Neural cell (in vitro differentiated cells): Measurements from ENCODE around the gene YIPF2. TPM values are rescaled to one million over a fixed set of nuclear protein-coding genes. Genes with fewer than 3 reads are reported as not detected.

ENCODE experiments used
- H2AFZ ChIP-seq: fragments of 200-600, 300-800 bp; sonication (generic), shearing (Covaris generic); 2 replicates; pipeline ENCODE4 v1.6.0; 2014; ENCODE audit warnings: low read depth, mild to moderate bottlenecking, antibody characterized with exemption, low read length, moderate library complexity
- H3F3A ChIP-seq: fragments of 200-600 bp; shearing (Covaris generic); 2 replicates; pipeline ENCODE4 v1.6.1; 2016; ENCODE audit warnings: mild to moderate bottlenecking, moderate library complexity, mixed read lengths, antibody characterized with exemption, low read length; ENCODE audit not compliant: insufficient read depth, poor library complexity, severe bottlenecking
- H3K27ac ChIP-seq: fragments of 200-600, 300-800 bp; sonication (generic), shearing (Covaris generic); 2 replicates; pipeline ENCODE4 v1.5.1; 2014; ENCODE audit warnings: mild to moderate bottlenecking, low read length, moderate library complexity
- H3K27me3 ChIP-seq: fragments of 300-800, 200-600 bp; sonication (generic), shearing (Covaris generic); 2 replicates; pipeline ENCODE4 v1.6.0; 2014; ENCODE audit warnings: mild to moderate bottlenecking, low read depth, low read length, moderate library complexity; ENCODE audit not compliant: insufficient read depth
- H3K36me3 ChIP-seq: fragments of 300-800, 200-600 bp; sonication (generic), shearing (Covaris generic); 2 replicates; pipeline ENCODE4 v1.5.1; 2014; ENCODE audit warnings: mild to moderate bottlenecking, antibody characterized with exemption, low read length, moderate library complexity; ENCODE audit not compliant: insufficient read depth
- H3K4me2 ChIP-seq: fragments of 300-800, 200-600 bp; sonication (generic), shearing (Covaris generic); 2 replicates; pipeline ENCODE4 v1.6.0; 2014; ENCODE audit warnings: mild to moderate bottlenecking, low read length
- H3K4me3 ChIP-seq: fragments of 300-800, 200-600 bp; sonication (generic), shearing (Covaris generic); 2 replicates; pipeline ENCODE4 v1.5.1; 2014; ENCODE audit warnings: mild to moderate bottlenecking, low read length, moderate library complexity
- H3K79me2 ChIP-seq: fragments of 200-600 bp; shearing (Covaris generic); replicated peaks from 2 replicates; pipeline ENCODE4 v1.6.0; 2014; ENCODE audit warnings: mild to moderate bottlenecking, low read length, moderate library complexity; ENCODE audit not compliant: insufficient read depth
- H3K9ac ChIP-seq: fragments of 300-800, 200-600 bp; sonication (generic), shearing (Covaris generic); 2 replicates; pipeline ENCODE4 v1.6.1; 2016; ENCODE audit warnings: mild to moderate bottlenecking, low read length, mixed read lengths
- H3K9me2 ChIP-seq: fragments of 200-600 bp; shearing (Covaris generic); 2 replicates; pipeline ENCODE4 v1.6.1; 2016; ENCODE audit warnings: mild to moderate bottlenecking, low read length, mixed read lengths; ENCODE audit not compliant: insufficient read depth
- H3K9me3 ChIP-seq: fragments of 200-600, 300-800 bp; sonication (generic), shearing (Covaris generic); 2 replicates; pipeline ENCODE4 v1.6.1; 2016; ENCODE audit warnings: mild to moderate bottlenecking, mixed run types, low read length, moderate library complexity, mixed read lengths
- H4K20me1 ChIP-seq: fragments of 200-600 bp; shearing (Covaris generic); 2 replicates; pipeline ENCODE4 v1.6.1; 2016; ENCODE audit warnings: mild to moderate bottlenecking, mixed run types; ENCODE audit not compliant: insufficient read depth
- CTCF ChIP-seq: fragments of 450-650 bp; IDR thresholded peaks from 2 replicates; pipeline ENCODE4 v1.5.1; 2014; ENCODE audit warnings: antibody characterized with exemption, mild to moderate bottlenecking, moderate library complexity; ENCODE audit not compliant: poor library complexity, severe bottlenecking
- EP300 ChIP-seq: fragments of 450-650 bp; conservative IDR thresholded peaks from 2 replicates; pipeline ENCODE4 v1.6.1; 2014; ENCODE audit warnings: antibody characterized with exemption, mild to moderate bottlenecking, moderate library complexity; ENCODE audit not compliant: poor library complexity, severe bottlenecking
- EZH2 ChIP-seq: fragments of 200-600, 300-800 bp; shearing (Covaris generic), sonication (generic); IDR thresholded peaks from 2 replicates; pipeline ENCODE4 v1.6.1; 2014; ENCODE audit warnings: antibody characterized with exemption, low read length, borderline replicate concordance, mild to moderate bottlenecking; ENCODE audit not compliant: insufficient read depth, poor library complexity, severe bottlenecking
- MXI1 ChIP-seq: fragments of 450-650 bp; conservative IDR thresholded peaks from 2 replicates; pipeline ENCODE4 v1.6.1; 2014; ENCODE audit warnings: antibody characterized with exemption, mild to moderate bottlenecking; ENCODE audit not compliant: poor library complexity, severe bottlenecking
- POLR2AphosphoS5 ChIP-seq: IDR thresholded peaks from 2 replicates; pipeline ENCODE4 v1.6.1; 2012
- RAD21 ChIP-seq: fragments of 450-650 bp; conservative IDR thresholded peaks from 2 replicates; pipeline ENCODE4 v1.6.1; 2014; ENCODE audit warnings: antibody characterized with exemption, mild to moderate bottlenecking, moderate library complexity
- REST ChIP-seq: IDR thresholded peaks from 2 replicates; pipeline ENCODE4 v1.6.1; 2012; ENCODE audit warnings: borderline replicate concordance
- SMC3 ChIP-seq: fragments of 450-650 bp; conservative IDR thresholded peaks from 2 replicates; pipeline ENCODE4 v1.6.1; 2014; ENCODE audit warnings: antibody characterized with exemption, mild to moderate bottlenecking, moderate library complexity; ENCODE audit not compliant: poor library complexity
- TAF1 ChIP-seq: IDR thresholded peaks from 2 replicates; pipeline ENCODE4 v1.6.1; 2012; ENCODE audit warnings: low read depth
- polyA plus RNA-seq: library from polyadenylated mRNA; depleted of rRNA; stranded (reverse); fragments of >200 nt; gene quantifications from 2 replicates; pipeline ENCODE4 v1.2.3, GENCODE V29; 2014

The YIPF2 gene
- polyA plus RNA-seq, 1 donor from 2014 or later, result 101 TPM

GRCh38 chr19:10966809-10967208 lies 38.4 kb upstream of the YIPF2 start:
- TF ChIP-seq REST (no peak), SMC3 (no peak), CTCF (no peak), EZH2 (no peak), MXI1 (no peak), RAD21 (no peak)
- Histone ChIP-seq H3K27ac (no peak overlapping the region), H2AFZ (no peak overlapping the region), H4K20me1 (peaks cover 43% of the 10 kb centered on the region), H3K79me2 (peaks cover 85% of the 10 kb centered on the region), H3K9me2 (no peaks in the 10 kb centered on the region), H3K36me3 (no peaks in the 10 kb centered on the region), H3K4me3 (no peak overlapping the region), H3K27me3 (no peaks in the 10 kb centered on the region), H3F3A (no peaks in the 10 kb centered on the region), H3K9me3 (no peaks in the 10 kb centered on the region), H3K9ac (no peak overlapping the region), H3K4me2 (no peak overlapping the region)

- Histone ChIP-seq H3F3A (no peaks in the 10 kb centered on the region), H3K79me2 (peaks cover 79% of the 10 kb centered on the region), H3K27ac (no peak overlapping the region), H3K4me2 (no peak overlapping the region), H3K9me3 (no peaks in the 10 kb centered on the region), H2AFZ (no peak overlapping the region), H3K9ac (no peak overlapping the region), H3K36me3 (no peaks in the 10 kb centered on the region), H4K20me1 (peaks cover 38% of the 10 kb centered on the region), H3K27me3 (no peaks in the 10 kb centered on the region), H3K4me3 (peak overlapping the region; percentile 22), H3K9me2 (no peaks in the 10 kb centered on the region)
- TF ChIP-seq RAD21, result no peak
- no peak for TF ChIP-seq MXI1
- no peak for TF ChIP-seq TAF1
- TF ChIP-seq EP300, result no peak
- no peak for TF ChIP-seq EZH2
- TF ChIP-seq CTCF, result no peak
- TF ChIP-seq SMC3, result no peak
- TF ChIP-seq POLR2AphosphoS5, result no peak
- TF ChIP-seq REST, result no peak
Measured at GRCh38 chr19:10965398-10965797, 37.0 kb upstream of the YIPF2 start.
